Activated CD8-positive, alpha-beta memory T cell treated with anti-CD3 and anti-CD28 coated beads, Interleukin-2, amount 50 U/mL, for 1 hour (primary cell): Measurements from ENCODE around the gene FBXL13.
"Not testable (repeated sequence)": the region's sequence is repeated elsewhere in the genome, so short reads cannot be mapped to it uniquely, and the experiment has no call there.

ENCODE experiments used
- DNase-seq: peaks from one replicate; pipeline ENCODE4 v3.0.0-alpha.2; 2020; ENCODE audit errors: extremely low read depth

FBXL13 gene

DNA sequence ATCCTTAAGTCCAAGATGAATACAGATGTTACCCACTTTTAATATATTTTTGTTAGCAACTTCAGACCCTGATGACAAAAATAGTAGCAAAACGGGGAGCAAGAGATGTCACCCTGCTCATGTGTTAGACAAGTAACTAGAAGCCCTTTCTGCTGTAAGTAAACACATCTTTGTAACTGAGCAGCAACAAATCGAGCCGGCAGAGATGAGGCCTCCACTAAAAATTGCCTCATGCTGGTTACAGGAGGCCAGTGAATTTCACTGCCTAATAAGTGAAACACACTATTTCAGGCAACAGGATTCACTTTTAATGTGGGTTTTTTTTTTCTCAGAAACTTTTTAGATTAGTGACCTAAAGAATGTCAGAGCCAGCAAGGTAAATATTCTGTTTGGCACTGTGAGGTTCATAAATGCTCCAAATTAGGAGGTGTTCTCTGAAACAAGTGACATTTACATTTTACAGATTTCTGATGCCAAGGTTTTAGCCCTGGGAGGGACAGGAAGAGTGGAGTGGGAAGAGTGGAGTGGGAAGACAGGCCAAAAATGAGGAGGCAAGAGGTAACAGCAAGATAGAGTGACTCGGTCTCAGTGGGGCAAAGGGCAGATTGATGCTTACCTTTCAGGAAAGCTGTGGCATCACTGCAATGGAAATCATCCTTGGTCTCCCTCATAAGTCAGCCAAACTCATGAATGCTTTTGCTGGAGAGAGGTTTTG lies 215.4 kb downstream of the FBXL13 start:
- no peak for DNase-seq

DNA sequence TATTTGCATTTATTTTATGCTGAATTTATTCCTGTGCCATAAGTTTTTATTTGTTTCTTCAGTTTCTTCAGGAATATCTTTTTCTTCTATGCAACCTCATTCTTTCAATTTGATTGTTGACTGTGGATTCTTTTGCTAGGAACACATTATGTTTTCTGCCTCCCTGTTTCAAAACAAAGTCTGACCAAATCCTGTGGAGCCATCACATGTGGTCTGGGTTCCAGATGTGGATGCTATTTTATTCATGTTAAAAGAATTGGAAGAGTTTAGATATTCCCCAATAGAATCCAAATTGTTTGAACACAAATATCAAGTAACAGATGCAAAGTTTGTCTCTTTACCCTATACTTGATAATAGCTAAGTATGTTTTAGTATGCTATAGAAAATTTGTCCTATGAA lies 218.6 kb downstream of the FBXL13 start:
- no peak for DNase-seq

DNA sequence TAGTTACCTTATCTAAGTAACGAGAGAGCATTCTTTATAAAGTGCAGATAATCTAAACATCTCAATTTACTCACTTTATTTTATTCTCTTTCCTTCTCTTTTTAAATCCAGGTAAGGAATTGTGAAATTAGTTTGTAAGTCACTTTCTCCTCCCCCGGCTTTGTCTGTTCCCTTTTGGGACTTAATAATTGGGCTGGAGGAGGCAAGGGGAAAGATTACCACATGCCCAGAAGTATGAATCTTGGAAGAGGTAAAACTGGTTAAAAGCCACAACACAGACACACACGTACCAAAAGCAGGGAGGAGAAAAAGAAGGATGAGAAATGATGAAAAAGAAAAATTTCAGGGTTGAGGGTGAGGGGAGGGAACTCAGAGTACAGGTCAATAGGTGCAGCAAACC lies 225.1 kb downstream of the FBXL13 start:
- no peak for DNase-seq

DNA sequence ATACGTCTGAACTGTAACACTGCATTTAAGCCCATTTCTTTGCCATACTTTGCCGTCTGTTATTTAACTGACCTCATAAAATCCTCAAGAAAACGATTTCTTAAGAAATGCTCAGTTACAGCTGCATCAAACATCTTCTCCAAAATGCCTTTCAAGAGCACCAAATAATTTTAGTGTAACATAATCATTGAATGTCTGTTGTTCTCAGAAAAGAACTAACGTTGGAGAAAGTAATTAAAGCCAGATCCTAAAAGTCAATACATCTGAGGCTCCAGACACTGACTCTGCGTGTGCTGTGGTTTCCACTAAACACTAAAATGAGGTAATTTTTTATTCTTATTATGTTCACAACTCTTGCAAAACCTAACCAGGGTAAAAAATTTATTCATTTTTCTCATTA lies 225.5 kb downstream of the FBXL13 start:
- no peak for DNase-seq

DNA sequence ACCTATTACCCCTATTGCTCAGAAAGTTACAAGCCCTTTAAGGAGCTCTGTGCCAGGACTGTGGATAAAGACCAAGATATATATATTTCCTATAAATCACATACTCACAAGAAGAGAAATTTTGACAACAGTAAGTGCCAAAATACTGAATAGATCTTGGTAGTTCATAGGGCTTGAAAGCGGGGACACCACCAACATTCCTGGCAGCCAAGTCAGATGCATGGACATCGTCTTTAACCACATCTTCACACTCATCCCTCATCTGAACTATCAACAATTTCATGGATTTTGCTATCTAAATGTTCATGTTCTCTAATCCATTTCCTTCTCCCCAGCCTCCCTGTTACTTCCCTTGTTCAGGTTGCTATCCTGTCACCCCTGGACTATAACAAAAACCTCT lies 229.2 kb downstream of the FBXL13 start:
- DNase-seq, result no peak

DNA sequence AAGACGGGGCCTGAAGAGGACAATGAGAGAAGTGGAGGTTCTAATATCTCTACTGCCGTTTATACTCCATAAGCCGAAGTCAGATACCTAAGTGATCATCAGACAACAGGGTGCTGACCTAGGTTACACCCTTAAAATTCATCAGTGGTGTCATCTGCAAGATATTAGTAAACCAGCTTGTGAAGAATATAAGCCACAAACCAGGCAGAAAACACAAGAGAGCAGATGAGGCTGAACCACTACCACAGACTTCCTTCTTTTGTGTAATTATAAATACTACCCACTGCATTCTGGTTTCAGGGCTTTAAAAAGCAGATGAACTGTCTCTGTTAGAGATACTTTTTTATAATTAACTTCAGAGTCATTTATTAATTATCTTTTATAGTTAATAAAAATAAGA lies 230.7 kb downstream of the FBXL13 start:
- DNase-seq, result no peak

DNA sequence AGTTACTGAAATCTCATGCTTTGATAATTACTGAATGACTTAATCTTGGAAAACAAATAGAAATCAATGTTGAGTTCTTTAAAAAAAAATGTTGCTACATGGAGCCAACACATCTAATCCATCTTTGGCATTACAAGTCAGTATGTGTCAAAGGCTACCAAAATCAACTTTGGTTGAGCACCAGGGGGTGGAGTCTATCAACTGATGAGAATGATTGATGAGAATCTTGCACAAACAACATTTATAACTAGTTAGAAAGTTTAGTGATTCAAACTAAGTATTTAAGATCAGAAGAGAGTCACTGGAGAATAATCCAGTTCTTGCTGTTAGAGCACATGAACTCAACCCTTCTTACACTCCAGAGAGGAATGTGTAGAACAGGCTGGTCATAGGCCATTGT lies 232.3 kb downstream of the FBXL13 start:
- DNase-seq, result no peak

DNA sequence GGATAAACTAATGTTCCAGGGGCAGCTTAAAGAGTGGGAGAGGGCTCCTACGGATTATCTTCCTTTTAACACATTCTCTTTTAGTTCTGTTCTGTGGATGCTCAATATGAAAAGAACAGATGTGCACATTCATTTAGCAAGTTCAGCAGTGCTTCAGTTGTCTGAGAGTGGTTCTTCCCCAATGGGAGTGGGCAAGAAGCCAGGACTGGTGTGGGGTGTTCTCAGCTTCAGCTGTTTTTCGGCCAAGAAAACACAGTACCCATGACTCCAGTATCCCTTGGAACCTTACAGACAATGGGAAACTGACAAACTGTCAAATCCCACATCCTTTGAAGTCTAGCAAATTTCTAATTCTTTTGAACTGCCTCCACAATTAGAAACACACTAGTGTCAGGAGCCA lies 233.3 kb downstream of the FBXL13 start:
- DNase-seq, result no peak

DNA sequence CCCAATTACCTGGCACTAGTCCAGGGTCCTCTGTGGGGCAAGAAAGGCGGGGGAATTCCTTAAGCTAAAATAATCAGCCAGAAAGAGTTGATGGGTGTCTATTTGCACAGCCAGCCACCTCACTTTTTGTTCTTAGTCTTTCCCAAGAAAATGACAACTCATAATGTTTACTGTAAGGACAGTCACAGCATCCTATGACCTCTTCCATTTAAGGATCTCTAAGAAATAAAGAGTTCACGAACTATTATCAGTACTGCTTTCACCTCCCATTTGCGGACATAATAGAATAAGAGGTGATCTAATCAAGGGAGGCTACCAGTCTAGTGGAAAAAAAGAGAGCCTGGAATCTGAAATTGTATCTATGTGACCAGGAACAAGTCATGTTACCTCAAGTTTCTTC lies 234.2 kb downstream of the FBXL13 start:
- DNase-seq, result no peak

DNA sequence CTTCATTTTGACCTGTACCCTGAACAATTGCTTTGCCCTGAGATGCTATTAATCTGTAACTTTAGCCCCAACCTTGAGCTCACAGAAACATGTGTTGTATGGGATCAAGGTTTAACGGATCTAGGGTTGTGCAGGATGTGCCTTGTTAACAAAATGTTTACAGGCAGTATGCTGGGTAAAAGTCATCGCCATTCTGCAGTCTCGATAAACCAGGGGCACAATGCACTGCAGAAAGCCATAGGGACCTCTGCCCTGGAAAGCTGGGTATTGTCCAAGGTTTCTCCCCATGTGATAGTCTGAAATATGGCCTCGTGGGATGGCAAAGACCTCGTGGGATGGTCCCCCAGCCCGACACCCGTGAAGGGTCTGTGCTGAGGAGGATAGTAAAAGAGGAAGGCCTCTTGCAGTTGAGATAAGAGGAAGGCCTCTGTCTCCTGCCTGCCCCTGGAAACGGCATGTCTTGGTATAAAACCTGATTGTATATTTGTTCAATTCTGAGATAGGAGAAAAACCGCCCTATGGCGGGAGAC lies 236.0 kb downstream of the FBXL13 start:
- not testable (repeated sequence) for DNase-seq

DNA sequence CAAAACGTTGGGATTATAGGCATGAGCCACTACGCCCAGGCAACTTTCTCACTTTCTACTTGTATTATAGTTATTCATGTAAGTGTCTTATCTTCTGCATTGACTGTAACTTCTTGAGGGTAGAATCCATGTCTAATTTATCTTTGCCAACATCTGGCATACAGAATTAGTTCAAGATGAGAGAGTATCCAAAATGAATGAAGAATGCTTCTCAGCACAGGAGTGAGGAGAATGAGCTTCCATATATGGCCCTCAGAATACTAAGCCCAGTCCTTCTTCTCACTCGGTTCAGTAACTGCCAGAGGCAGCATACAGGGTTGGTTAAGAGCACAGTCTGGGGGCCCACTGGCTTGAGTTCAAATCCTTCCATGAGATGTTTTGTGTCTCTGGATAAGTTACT lies 236.8 kb downstream of the FBXL13 start:
- no peak for DNase-seq

DNA sequence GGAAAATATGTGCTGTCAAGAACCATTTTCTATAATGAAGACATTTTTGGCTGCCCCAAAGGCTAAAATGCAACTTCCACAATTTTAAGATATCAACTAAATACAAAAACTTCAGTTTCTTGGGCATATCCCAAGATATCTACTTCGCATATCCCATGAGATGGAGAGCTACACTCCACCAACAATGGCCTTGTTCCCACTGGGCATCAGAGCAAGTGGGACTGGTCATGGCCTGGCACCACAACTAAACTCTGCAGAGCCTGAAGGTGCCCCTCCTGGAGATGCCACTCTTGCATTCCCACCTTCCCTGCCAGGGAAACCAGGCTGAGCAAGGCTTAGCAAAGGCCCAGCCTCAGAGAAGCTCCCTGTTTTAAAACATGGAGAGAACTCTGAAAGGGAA lies 237.6 kb downstream of the FBXL13 start:
- no peak for DNase-seq

DNA sequence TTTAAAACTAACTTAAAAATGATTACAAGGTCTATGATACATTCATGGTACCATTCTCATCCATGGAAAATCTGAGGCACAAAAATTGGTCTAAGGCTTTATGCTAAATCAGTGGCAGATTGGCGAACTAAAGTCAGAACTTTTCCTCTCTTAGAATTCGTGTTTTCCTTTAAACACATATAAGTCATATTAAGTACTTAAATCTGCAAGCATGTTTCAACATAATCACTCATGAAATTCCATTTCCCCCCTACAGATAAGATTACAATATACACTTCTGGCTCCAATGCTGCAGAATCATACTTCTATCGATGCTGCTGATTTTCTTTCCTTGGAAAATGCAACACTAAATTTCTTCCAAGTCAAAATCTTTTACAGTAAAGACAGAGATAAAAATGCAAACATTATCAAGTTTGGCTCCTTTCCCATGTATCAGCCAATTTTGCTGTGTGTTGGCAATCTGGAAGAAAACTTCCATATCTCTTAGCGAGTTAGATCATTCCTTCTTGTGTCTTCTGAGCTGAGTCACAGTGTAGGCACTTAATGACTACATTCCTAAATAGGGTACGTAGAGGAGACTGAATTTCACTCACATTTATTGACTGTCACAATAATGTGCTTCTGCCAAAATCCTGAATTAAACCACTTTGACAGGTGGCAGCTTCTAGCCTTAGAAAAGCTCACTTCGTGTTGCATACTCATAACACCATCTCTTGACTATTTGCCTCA lies 238.2 kb downstream of the FBXL13 start:
- DNase-seq, result no peak

DNA sequence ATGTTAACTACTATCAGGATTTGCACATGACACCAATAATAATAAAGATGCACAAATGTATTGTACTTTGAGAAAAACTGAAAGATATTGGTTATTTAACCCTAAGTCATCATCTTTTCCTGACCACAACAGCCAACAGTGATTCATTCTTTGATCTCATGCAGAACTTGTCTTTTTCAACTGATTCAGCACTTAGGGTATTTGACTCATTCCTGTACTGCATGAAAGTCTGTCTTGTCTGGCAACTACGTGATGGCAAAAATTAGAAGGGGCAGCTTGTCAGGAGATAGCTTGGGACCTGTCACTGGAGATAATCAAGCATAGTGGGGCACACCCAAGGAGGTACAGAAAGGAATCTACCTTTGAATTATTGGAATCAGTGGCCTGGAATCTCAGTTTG lies 239.6 kb downstream of the FBXL13 start:
- no peak for DNase-seq

DNA sequence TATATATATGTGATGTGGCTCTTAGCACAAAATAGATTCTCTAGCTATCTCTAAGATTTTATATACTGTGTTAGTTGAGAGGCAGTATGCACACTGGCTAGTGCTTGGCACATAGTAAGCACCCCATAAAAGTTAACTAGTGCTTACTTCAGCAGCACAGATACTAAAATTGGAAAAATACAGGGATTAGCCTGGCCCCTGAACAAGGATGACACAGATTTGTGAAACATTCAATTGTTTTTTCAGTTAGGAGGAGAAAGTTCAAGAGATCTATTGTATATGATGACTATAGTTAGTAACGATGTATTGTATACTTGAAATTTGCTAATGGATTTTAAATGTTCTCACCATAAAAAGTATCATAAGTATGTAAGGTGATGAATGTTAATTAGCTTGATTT lies 240.1 kb downstream of the FBXL13 start:
- no peak for DNase-seq

DNA sequence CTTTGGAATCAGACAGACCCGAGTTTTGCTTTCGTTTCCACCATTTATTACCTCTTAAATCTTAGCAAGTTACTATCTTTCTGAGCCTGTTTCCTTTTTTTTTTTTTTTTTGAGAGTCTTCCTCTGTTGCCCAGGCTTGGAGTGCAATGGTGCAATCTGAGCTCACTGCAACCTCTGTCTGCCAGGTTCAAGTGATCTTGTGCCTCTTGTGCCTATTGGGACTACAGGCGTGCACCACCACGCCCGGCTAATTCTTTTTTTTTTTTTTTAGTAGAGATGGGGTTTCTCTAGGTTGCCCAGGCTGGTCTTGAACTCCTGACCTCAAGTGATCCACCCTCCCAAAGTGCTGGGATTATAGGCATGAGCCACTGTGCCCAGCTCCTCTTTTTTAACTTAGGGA lies 241.3 kb downstream of the FBXL13 start:
- DNase-seq, result no peak

DNA sequence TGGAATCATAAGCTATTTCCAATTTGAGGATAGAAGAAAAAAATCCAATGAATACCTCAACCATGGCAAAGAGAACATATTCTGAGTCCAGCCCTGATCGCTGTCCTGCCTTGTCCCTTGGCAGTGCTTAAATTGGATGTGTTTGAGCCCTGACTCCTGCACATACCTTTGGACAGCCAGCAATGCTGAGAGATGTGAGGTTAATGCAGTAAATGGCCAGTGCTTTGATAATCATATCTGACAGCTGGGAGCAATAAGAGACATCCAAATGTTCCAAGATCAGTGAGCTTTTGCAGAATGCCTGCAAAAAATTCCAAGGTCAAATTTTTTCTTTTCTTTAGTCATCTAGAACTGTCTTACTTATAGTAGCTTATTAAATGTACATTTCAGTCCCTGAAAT lies 241.9 kb downstream of the FBXL13 start:
- no peak for DNase-seq

DNA sequence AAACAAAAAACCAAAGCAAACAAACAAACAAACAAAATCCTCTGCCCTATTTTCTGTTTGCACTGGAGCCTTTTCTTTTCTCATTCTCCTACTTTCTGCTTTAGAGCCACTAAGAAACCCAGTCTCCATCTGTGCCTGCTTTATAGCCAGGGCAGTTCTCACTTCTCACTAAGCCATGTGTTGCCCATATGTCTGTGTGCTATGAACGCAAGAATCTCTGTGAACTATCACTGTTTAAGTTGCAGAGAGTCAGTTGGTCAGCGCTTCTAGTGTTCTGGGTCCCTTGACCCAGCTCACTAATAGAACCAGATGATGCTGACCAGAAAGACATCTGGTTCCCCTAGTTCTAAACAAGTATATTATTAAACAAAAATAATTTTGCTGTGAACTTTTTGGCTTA lies 244.4 kb downstream of the FBXL13 start:
- no peak for DNase-seq

DNA sequence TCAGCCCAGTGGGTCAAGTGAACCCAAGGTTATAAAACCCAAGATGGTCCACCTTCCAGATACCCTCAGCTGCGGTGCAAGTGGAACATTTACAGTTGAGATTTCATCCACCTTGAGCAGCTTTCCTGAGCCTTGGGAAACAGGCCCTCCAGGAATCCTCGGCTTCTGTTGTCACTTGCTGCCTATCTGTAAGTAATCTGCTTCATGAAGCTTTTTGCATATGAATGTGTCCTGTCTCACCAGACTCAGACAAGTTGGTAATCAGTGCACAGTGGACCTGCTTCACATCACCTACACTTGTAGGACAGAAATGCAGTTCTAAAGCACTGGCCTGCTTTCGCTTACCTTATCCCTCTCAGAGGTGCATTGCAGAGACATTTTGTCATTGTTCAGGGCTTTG lies 245.5 kb downstream of the FBXL13 start:
- DNase-seq, result no peak

DNA sequence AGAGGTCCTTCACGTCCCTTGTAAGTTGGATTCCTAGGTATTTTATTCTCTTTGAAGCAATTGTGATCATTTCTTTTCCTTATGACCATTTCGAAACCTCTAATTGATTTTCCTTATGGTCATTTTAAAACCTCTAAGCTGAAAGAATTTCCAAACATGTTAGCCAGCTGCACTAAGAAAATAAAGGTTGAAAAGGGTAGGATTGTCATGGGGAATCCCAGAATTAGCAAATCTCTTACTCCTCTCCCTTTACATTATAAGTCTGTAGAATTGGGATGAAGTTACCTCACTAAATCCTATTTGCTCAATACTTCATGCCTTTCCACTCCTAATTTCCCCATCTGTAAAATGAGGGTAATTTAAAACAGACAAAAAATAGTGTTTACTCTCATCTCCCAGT lies 246.3 kb downstream of the FBXL13 start:
- no peak for DNase-seq

DNA sequence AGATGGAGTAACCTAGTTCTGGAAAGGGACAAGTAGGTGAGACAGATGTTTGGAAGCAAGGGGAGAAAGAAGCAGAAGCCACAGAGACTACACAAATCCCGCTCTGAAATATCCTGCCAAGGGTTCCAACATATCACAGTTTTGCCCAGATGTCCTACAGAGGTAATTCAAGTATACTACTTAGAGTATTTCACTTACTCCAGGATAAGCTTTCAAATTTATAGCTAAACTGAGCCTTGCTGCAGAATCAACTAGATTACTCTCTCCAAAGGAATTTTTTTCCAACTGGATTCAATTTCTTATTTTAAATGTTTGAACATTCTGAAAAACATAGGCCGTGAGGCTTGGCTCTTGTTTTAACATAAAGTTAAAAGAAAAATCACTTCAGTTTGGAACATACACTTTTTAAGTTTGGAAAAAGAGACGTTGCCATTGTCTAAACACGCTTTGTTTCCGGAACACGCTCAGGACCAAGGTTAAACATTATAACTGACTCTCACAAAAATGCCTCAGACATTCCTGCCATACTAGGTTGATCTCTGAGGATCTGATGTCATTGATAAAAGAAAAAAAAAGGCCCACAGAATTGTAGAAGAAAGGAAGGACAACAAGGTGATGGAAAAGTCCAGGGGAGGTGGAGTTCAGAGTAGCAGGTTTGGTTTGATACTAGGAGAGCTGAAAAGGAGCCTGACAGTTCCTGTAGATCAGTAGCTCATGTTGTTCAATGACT lies 251.0 kb downstream of the FBXL13 start:
- no peak for DNase-seq

DNA sequence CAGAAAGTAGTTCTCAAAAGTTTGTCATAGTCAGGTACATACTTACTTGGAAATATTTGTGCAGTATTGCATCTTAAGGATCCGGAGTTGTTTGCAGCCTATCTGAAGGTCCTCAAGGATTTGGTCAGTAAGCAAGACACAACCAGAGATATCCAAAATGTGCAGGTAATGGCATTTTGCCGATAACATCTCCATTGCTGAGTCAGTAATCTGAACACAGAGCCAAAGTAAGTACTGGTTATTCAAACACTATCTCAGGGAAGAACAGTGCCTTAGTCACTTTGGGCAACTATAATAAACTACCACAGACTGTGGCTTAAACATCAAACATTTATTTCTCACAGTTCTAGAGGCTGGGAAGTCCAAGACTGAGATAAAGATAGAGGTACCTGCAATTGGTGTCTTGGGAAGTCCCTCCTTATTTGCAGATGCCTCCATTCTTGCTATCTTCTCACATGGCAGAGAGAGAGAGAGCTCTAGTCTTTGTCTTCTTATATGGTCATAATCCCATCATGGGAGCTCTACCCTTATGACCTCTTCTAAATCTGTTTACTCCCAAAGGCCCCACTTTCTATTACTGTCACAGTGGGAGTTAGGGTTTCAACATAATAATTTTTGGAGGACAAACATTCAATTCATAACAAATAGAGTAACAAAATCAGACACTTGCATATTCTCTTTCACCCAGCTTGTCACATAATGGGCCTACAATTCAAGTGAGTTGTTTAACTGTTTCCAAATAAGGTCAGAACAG lies 252.4 kb downstream of the FBXL13 start:
- DNase-seq, result no peak
